Nephron (organoid): Measurements from ENCODE around the gene MIAT.

Experiments used
- H3K27ac Mint-ChIP-seq, 3 experiments: 2 replicates each; pipeline ENCODE4 v1.8.0; 2020; ENCODE audit warnings: mixed read lengths in 3 of 3, mild to moderate bottlenecking in 2 of 3, moderate library complexity in 1 of 3
- H3K27me3 Mint-ChIP-seq: 2 replicates; pipeline ENCODE4 v1.8.0; 2021; ENCODE audit warnings: low read depth, mild to moderate bottlenecking, moderate library complexity, mixed read lengths
- H3K36me3 Mint-ChIP-seq: 2 replicates; pipeline ENCODE4 v1.8.0; 2020; ENCODE audit warnings: low read depth, mixed read lengths
- H3K4me1 Mint-ChIP-seq: 2 replicates; pipeline ENCODE4 v1.8.0; 2020; ENCODE audit warnings: mixed read lengths
- H3K4me3 Mint-ChIP-seq, 3 experiments: 2 replicates each; pipeline ENCODE4 v1.8.0; 2020; ENCODE audit warnings: mild to moderate bottlenecking in 3 of 3, mixed read lengths in 3 of 3, moderate library complexity in 2 of 3
- H3K9me3 Mint-ChIP-seq: 2 replicates; pipeline ENCODE4 v1.8.0; 2020; ENCODE audit warnings: mixed read lengths
- CTCF ChIP-seq, 3 experiments: fragments of 200-600 bp; sonication (generic); IDR thresholded peaks; one replicate each; pipeline ENCODE4 v1.5.0; 2021; ENCODE audit warnings: antibody characterized with exemption in 3 of 3; ENCODE audit not compliant: unreplicated experiment in 3 of 3

The MIAT gene

GRCh38 chr22:26663374-26663923, 6.1 kb downstream of the MIAT start:
- Mint-ChIP-seq H3K36me3 (no peaks in the 10 kb centered on the region), H3K27ac (no peak overlapping the region), H3K4me1 (peaks cover 19% of the 10 kb centered on the region), H3K4me3 (no peak overlapping the region), H3K27me3 (peaks cover 37% of the 10 kb centered on the region), H3K9me3 (no peaks in the 10 kb centered on the region)
- no peak for TF ChIP-seq CTCF (IDR thresholded peaks at IDR 0.05; ENCODE audit: unreplicated experiment in 3 of 3)

GRCh38 chr22:26665813-26666231, 8.4 kb downstream of the MIAT start:
- no peak for TF ChIP-seq CTCF (IDR thresholded peaks at IDR 0.05; ENCODE audit: unreplicated experiment in 3 of 3)
- H3K27me3 Mint-ChIP-seq = peaks cover 23% of the 10 kb centered on the region
- H3K4me1 Mint-ChIP-seq = peaks cover 13% of the 10 kb centered on the region
- H3K9me3 Mint-ChIP-seq = no peaks in the 10 kb centered on the region
- peak overlapping the region in 2 of 3 experiments; percentile 45 to 92 for H3K27ac Mint-ChIP-seq
- no peak overlapping the region for H3K4me3 Mint-ChIP-seq
- no peaks in the 10 kb centered on the region for H3K36me3 Mint-ChIP-seq

GRCh38 chr22:26667140-26667539, 9.8 kb downstream of the MIAT start:
- H3K27me3 Mint-ChIP-seq = peaks cover 17% of the 10 kb centered on the region
- no peaks in the 10 kb centered on the region for H3K36me3 Mint-ChIP-seq
- no peak overlapping the region for H3K27ac Mint-ChIP-seq
- H3K4me1 Mint-ChIP-seq = peaks cover 19% of the 10 kb centered on the region
- no peak overlapping the region for H3K4me3 Mint-ChIP-seq
- TF ChIP-seq CTCF (IDR thresholded peaks at IDR 0.05; ENCODE audit: unreplicated experiment in 3 of 3) = no peak
- H3K9me3 Mint-ChIP-seq = no peaks in the 10 kb centered on the region

- peaks cover 37% of the 10 kb centered on the region for H3K4me1 Mint-ChIP-seq
- H3K4me3 Mint-ChIP-seq = no peak overlapping the region
- peaks cover 6% of the 10 kb centered on the region for H3K27me3 Mint-ChIP-seq
- peak; percentile 41 to 47 (median 45) for TF ChIP-seq CTCF (IDR thresholded peaks at IDR 0.05; ENCODE audit: unreplicated experiment in 3 of 3)
- H3K27ac Mint-ChIP-seq = peak overlapping the region in 1 of 3 experiments; percentile 74
- no peaks in the 10 kb centered on the region for H3K36me3 Mint-ChIP-seq
- H3K9me3 Mint-ChIP-seq = no peaks in the 10 kb centered on the region
These were observed 11.7 kb downstream of the MIAT start for GRCh38 chr22:26669060-26669481.

GRCh38 chr22:26670459-26670858, 13.1 kb downstream of the MIAT start:
- Mint-ChIP-seq H3K27ac (peak overlapping the region; percentile 53 to 100 (median 99)), H3K27me3 (no peaks in the 10 kb centered on the region), H3K4me1 (peaks cover 48% of the 10 kb centered on the region), H3K9me3 (no peaks in the 10 kb centered on the region), H3K36me3 (no peaks in the 10 kb centered on the region), H3K4me3 (peak overlapping the region; percentile 42 to 51 (median 46))
- TF ChIP-seq CTCF (IDR thresholded peaks at IDR 0.05; ENCODE audit: unreplicated experiment in 3 of 3) = no peak
